Effector memory CD4-positive, alpha-beta T cell (primary cell): ENCODE results near the gene PNMA6A.
"Not testable (repeated sequence)": the region's sequence is repeated elsewhere in the genome, so short reads cannot be mapped to it uniquely, and the experiment has no call there.

Experiments
- DNase-seq, 3 donors: peaks; one replicate each; pipeline ENCODE4 v3.0.0-alpha.2; 2020
- H3K27ac ChIP-seq: 2 replicates; pipeline ENCODE4 v1.7.0; 2013; ENCODE audit warnings: mild to moderate bottlenecking, low read length, moderate library complexity; ENCODE audit not compliant: insufficient read depth, poor library complexity, severe bottlenecking
- H3K27me3 ChIP-seq: replicated peaks from 2 replicates; pipeline ENCODE4 v1.7.0; 2013; ENCODE audit warnings: mild to moderate bottlenecking, low read length; ENCODE audit not compliant: insufficient read depth, control insufficient read depth, poor library complexity, severe bottlenecking
- H3K36me3 ChIP-seq: 2 replicates; pipeline ENCODE4 v1.7.0; 2013; ENCODE audit warnings: mild to moderate bottlenecking, low read length, moderate library complexity; ENCODE audit not compliant: control insufficient read depth, insufficient read depth
- H3K4me1 ChIP-seq: 2 replicates; pipeline ENCODE4 v1.7.0; 2013; ENCODE audit warnings: low read length, mild to moderate bottlenecking; ENCODE audit not compliant: control insufficient read depth, insufficient read depth, poor library complexity, severe bottlenecking
- H3K4me3 ChIP-seq: 2 replicates; pipeline ENCODE4 v1.7.0; 2013; ENCODE audit warnings: low read length, low read depth, mild to moderate bottlenecking; ENCODE audit not compliant: insufficient read depth, poor library complexity, severe bottlenecking
- H3K9me3 ChIP-seq: 2 replicates; pipeline ENCODE4 v1.7.0; 2013; ENCODE audit warnings: mild to moderate bottlenecking, low read length, moderate library complexity; ENCODE audit not compliant: control insufficient read depth
- total RNA-seq, 3 donors: gene quantifications; one replicate each; lab custom pipeline; 2026; lab: John Stamatoyannopoulos, UW

Gene PNMA6A
- 0 to 0.19 (median 0) reads per million in 3 donors for total RNA-seq

DNA sequence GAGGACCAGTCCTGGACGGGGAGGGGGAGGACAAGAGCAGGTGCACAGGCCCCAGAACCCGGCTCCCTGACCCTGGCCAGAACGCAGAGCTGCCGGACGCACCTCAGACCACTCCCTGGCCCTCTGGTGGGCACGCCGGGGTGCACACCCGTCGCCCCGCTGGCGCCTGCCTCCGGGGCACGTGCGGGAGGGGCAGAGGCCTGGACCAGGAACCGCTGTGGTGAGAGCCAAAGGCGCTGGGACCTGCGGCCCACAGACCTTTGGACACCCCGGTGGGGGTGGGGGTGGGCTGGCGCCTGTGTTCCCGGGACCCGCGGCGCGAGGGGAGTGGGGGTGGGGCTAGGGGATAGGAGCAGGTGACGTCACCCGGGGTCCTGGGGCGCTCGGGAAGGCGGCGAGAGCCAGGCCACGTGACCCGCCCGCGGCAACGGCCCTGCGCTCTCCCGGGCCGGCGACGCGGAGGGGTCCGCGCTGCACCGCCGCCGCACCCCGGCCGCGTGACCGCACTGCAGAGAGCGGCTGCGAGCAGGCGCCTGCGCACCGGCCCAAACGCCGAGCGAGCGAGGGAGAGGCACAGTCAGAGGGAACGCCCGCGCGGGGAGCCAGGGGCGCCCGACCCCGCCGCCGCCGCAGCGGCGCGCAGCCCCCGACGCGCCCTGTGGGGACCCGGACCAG is at the start of gene PNMA6A:
PNMA6A (plus strand) TSS at position 546 of the 675 bp plus-strand sequence. CDS start 609 bp downstream, outside the sequence.
- not testable (repeated sequence) for H3K27ac ChIP-seq, H3K36me3 ChIP-seq, DNase-seq, H3K4me1 ChIP-seq, H3K4me3 ChIP-seq, H3K9me3 ChIP-seq, H3K27me3 ChIP-seq

DNA sequence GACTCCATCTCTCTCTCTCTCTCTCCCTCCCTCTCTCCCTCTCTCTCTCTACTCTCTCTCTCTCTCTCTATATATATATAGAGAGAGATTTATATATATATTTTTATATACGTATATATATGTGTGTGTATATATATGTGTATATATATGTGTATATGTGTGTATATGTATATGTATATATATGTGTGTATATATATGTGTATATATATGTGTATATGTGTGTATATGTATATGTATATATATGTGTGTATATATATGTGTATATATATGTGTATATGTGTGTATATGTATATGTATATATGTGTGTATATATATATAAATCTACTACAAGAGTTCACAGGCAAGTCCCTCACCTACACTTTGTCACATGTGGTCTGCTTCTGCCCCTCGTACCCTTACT is 45.8 kb upstream of the PNMA6A start:
- not testable (repeated sequence) for H3K27ac ChIP-seq, H3K9me3 ChIP-seq, H3K4me3 ChIP-seq, H3K27me3 ChIP-seq, H3K36me3 ChIP-seq, DNase-seq, H3K4me1 ChIP-seq

DNA sequence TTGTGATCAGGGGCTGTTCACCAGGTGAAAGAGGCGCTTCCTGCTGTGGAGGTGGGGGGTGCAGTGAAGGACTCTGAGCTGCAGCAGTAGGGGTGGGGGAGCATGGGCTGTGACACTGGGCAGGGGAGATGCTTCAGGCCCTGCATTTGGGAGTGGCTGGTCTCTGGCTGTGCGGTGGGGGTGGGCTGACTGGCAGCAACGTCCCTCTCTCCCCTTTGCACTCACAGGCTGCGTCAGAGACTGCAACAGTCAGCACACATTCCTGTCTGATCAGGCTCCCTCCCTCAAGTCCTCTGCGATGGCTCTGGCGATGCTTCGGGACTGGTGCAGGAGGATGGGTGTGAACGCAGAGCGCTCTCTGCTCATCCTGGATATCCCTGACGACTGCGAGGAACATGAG is 43.8 kb upstream of the PNMA6A start:
- H3K27me3 ChIP-seq, H3K36me3 ChIP-seq, H3K9me3 ChIP-seq, H3K4me1 ChIP-seq, H3K4me3 ChIP-seq, H3K27ac ChIP-seq: not testable (repeated sequence)
- peak in 2 of 3 donors; percentile 3 to 7 for DNase-seq

DNA sequence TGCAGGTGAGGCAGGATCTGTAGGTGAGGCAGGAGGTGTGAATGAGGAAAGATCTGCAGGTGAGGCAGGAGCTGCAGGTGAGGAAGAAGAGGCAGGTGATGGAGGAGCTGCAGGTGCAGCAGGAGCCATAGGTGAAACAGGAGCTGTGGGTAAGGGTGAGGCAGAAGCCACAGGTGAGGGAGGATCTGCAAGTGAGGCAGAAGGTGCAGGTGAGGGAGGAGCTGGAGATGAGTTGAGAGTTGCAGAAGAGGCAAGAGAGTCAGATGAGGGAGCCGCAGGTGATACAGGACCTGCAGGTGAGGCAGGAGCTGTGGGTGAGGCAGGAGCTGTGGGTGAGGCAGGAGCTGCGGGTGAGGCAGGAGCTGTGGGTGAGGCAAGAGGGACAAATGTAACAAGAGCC is 43.1 kb upstream of the PNMA6A start:
- H3K4me3 ChIP-seq = no peak overlapping the region
- H3K27ac ChIP-seq = no peak overlapping the region
- DNase-seq = no peak
- no peaks in the 10 kb centered on the region for H3K36me3 ChIP-seq
- no peaks in the 10 kb centered on the region for H3K9me3 ChIP-seq
- H3K27me3 ChIP-seq = no peaks in the 10 kb centered on the region
- H3K4me1 ChIP-seq = no peaks in the 10 kb centered on the region

DNA sequence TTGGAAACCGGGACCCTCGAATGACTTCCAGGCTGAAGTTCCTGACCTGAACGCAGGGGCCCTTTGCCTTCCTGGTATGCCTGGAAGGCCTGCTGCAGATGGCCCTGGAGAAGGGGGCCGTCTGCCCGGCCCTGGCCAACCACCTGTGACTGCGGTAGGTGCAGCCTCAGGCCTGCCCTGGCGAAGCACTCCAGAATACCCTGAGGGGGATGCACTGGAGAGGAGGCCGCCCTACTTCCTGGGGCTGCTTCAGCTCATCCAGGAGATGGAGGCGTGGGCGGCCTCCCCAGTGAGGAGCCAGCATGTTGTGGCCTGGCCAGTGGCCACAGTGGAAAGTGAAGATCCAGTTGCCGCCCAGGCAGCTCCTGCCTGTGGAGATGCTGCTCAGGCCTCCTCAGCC is 42.4 kb upstream of the PNMA6A start:
- Histone ChIP-seq H3K27ac (no peak overlapping the region), H3K4me1 (no peaks in the 10 kb centered on the region), H3K36me3 (no peaks in the 10 kb centered on the region), H3K9me3 (no peaks in the 10 kb centered on the region), H3K4me3 (no peak overlapping the region), H3K27me3 (no peaks in the 10 kb centered on the region)
- no peak for DNase-seq

DNA sequence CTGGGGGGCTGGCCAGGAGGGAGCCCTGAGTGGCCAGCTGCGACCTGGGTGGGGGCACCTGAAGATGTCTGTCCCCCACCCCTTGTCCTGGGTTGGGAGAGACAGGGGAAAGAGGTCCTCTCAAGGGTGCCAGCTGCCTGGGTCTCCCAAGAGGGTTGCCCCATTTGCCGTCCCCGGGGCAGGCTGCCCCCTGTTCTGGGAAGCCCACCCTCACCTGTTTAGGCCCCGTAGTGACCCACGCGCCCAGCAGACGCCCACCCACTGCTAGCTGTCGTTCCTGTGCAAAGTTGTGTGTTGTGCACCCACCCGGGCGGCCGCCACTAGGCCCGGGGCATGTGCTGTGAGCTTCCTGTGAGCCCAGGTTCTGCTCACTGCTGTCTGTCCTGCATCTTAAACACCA is 41.5 kb upstream of the PNMA6A start:
- Histone ChIP-seq H3K4me3 (no peak overlapping the region), H3K27ac (no peak overlapping the region), H3K9me3 (no peaks in the 10 kb centered on the region), H3K36me3 (no peaks in the 10 kb centered on the region), H3K4me1 (no peaks in the 10 kb centered on the region), H3K27me3 (no peaks in the 10 kb centered on the region)
- DNase-seq = no peak

DNA sequence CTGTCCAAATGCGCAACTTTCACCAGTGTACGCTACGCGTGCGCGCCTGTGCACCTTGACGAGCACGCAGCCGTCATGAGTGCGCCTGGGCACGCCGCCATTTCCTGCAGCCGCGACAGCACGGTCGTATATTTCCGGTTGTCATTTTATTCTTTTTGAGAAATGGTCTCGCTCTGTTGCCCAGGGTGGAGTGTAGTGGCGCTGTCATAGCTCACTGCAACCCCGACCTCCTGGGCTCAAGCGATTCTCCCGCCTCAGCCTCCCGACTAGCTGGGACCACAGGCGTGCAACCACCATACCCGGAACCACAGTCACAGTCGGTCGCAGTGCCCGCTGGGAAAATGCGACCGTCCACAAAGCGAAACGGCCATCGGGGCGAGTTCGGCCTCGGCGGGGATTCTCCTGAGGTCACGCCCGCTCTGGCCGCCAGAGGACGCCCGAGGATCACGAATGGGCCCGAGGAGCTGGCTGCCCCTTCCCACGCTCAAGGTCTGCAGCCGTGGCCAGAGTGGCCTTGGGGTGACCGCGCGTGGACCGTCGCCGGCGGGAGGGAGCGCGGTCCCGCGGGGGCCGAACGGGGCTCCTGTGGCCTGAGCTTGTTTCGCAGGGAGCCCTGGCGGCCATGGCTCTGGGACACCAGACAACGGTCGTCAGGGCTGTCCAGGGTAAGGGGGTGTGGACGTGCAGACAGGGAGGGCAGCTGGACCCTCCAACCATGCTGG is 39.7 kb upstream of the PNMA6A start:
- Histone ChIP-seq H3K27ac (peak overlapping the region; percentile 60), H3K36me3 (no peaks in the 10 kb centered on the region), H3K27me3 (no peaks in the 10 kb centered on the region), H3K9me3 (no peaks in the 10 kb centered on the region), H3K4me3 (peak overlapping the region; percentile 44), H3K4me1 (no peaks in the 10 kb centered on the region)
- DNase-seq = peak; percentile 25 to 45 (median 31)

DNA sequence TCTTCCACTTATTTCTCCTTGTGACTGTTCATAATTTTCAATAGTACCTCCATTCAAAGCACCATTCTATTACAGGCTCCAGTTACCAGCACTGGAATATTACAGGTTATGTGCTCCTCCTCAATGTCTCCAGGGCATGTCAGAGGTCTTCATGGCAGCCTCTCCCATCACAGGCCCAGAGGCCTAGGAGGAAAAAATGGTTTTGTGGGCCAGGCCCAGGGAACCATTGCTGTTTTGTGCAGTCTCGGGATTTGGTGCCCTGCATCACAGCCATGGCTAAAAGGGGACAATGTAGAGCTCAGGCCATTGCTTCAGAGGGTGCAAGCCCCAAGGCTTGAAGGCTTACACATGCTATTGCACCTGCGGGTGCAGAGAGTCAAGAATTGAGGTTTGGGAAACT is 23.2 kb upstream of the PNMA6A start:
- no peaks in the 10 kb centered on the region for H3K27me3 ChIP-seq
- H3K4me3 ChIP-seq = no peak overlapping the region
- no peak for DNase-seq

DNA sequence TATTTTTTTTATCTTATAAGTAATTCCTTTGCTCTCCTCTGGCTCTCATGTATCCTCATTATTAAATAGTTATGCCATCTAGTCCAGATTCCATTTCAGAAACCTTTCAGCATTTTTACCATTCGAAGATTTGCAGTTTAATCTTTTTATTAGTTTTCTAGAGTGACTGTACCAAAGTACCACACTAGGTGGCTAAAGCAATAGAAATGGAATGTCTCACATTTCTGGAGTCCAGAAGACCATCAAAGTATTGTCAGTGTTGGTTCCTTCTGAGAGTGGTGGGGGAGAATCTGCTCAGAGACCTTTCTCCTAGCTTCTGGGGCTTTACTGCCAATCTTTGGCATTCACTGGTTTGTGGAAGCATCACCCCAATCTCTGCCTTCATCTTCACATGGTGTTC is 19.7 kb upstream of the PNMA6A start:
- Histone ChIP-seq H3K27me3 (no peaks in the 10 kb centered on the region), H3K36me3 (no peaks in the 10 kb centered on the region), H3K27ac (no peak overlapping the region), H3K9me3 (no peaks in the 10 kb centered on the region), H3K4me1 (no peaks in the 10 kb centered on the region), H3K4me3 (no peak overlapping the region)
- DNase-seq = no peak

More for the DNA sequence above, 23.2 kb upstream of the PNMA6A start:
- H3K27ac ChIP-seq = no peak overlapping the region
- no peaks in the 10 kb centered on the region for H3K9me3 ChIP-seq
- H3K36me3 ChIP-seq = no peaks in the 10 kb centered on the region
- no peaks in the 10 kb centered on the region for H3K4me1 ChIP-seq
